Measurements from ENCODE around the gene ZC3H12C.

Gene ZC3H12C

GRCh38 chr11:110158317-110159200 lies 65.4 kb downstream of the ZC3H12C start:
- no peak overlapping the region for H2BK120ac ChIP-seq (ENCODE audit: low read depth, low read length)
- no peak overlapping the region for H3K23ac ChIP-seq (ENCODE audit: low read length in 2 of 2)
- no peak overlapping the region for H3K4ac ChIP-seq (ENCODE audit: low read depth in 1 of 2, low read length in 2 of 2)
- H3K14ac ChIP-seq (ENCODE audit: low read length in 2 of 2): no peak overlapping the region
- no peaks in the 10 kb centered on the region for H3K4me1 ChIP-seq (ENCODE audit: control insufficient read depth, insufficient read depth, low read depth, low read length)
- no peaks in the 10 kb centered on the region for H3K9me3 ChIP-seq (ENCODE audit: control insufficient read depth, low read length)
- H3K18ac ChIP-seq (ENCODE audit: low read depth in 1 of 2, low read length in 2 of 2): no peak overlapping the region
- peaks cover 4 to 57% of the 10 kb centered on the region in 2 experiments for H3K36me3 ChIP-seq (ENCODE audit: control insufficient read depth in 1 of 2, insufficient read depth in 2 of 2, low read depth in 1 of 2, low read length in 2 of 2)
- no peak overlapping the region for H2BK12ac ChIP-seq (ENCODE audit: low read length in 2 of 2)
- H2AFZ ChIP-seq (ENCODE audit: low read depth, low read length): no peak overlapping the region
- H2AK5ac ChIP-seq (ENCODE audit: low read length, severe bottlenecking): no peak overlapping the region
- H3K9ac ChIP-seq (ENCODE audit: low read length): no peak overlapping the region
- H2BK15ac ChIP-seq (ENCODE audit: low read depth, poor library complexity, severe bottlenecking): no peak overlapping the region
- no peak overlapping the region for H2BK5ac ChIP-seq (ENCODE audit: low read depth, low read length, poor library complexity, severe bottlenecking)
- H3K4me2 ChIP-seq (ENCODE audit: low read length, poor library complexity, severe bottlenecking): no peak overlapping the region
- H4K8ac ChIP-seq (ENCODE audit: low read length): no peak overlapping the region
- H3K27me3 ChIP-seq (ENCODE audit: control insufficient read depth in 1 of 2, insufficient read depth in 1 of 2, low read length in 2 of 2): no peaks in the 10 kb centered on the region
- H4K91ac ChIP-seq (ENCODE audit: low read length): no peak overlapping the region
- H3K79me1 ChIP-seq (replicated peaks; ENCODE audit: low read length, poor library complexity, severe bottlenecking): peaks cover 3% of the 10 kb centered on the region
- no peak for DNase-seq
- H3K27ac ChIP-seq (ENCODE audit: low read length, poor library complexity, severe bottlenecking): no peak overlapping the region
- H3K4me3 ChIP-seq (ENCODE audit: insufficient read depth in 1 of 2, low read depth in 1 of 2, low read length in 2 of 2): no peak overlapping the region
- WGBS: 95% methylated on average over 7 of the region's 9 CpGs

- Histone ChIP-seq H3K18ac (ENCODE audit: low read depth in 1 of 2, low read length in 2 of 2) (no peak overlapping the region), H3K79me1 (replicated peaks; ENCODE audit: low read length, poor library complexity, severe bottlenecking) (peaks cover 3% of the 10 kb centered on the region), H2BK120ac (ENCODE audit: low read depth, low read length) (no peak overlapping the region), H3K4ac (ENCODE audit: low read depth in 1 of 2, low read length in 2 of 2) (no peak overlapping the region), H4K91ac (ENCODE audit: low read length) (no peak overlapping the region), H2BK15ac (ENCODE audit: low read depth, poor library complexity, severe bottlenecking) (no peak overlapping the region), H3K14ac (ENCODE audit: low read length in 2 of 2) (no peak overlapping the region), H3K4me2 (ENCODE audit: low read length, poor library complexity, severe bottlenecking) (no peak overlapping the region), H2AFZ (ENCODE audit: low read depth, low read length) (no peak overlapping the region), H3K4me1 (ENCODE audit: control insufficient read depth, insufficient read depth, low read depth, low read length) (no peaks in the 10 kb centered on the region), H2AK5ac (ENCODE audit: low read length, severe bottlenecking) (no peak overlapping the region), H2BK5ac (ENCODE audit: low read depth, low read length, poor library complexity, severe bottlenecking) (no peak overlapping the region), H3K23ac (ENCODE audit: low read length in 2 of 2) (no peak overlapping the region), H3K27me3 (ENCODE audit: control insufficient read depth in 1 of 2, insufficient read depth in 1 of 2, low read length in 2 of 2) (no peaks in the 10 kb centered on the region), H3K4me3 (ENCODE audit: insufficient read depth in 1 of 2, low read depth in 1 of 2, low read length in 2 of 2) (no peak overlapping the region), H3K9ac (ENCODE audit: low read length) (no peak overlapping the region), H3K9me3 (ENCODE audit: control insufficient read depth, low read length) (no peaks in the 10 kb centered on the region), H3K36me3 (ENCODE audit: control insufficient read depth in 1 of 2, insufficient read depth in 2 of 2, low read depth in 1 of 2, low read length in 2 of 2) (peaks cover 8 to 66% of the 10 kb centered on the region in 2 experiments), H4K8ac (ENCODE audit: low read length) (no peak overlapping the region), H2BK12ac (ENCODE audit: low read length in 2 of 2) (no peak overlapping the region), H3K27ac (ENCODE audit: low read length, poor library complexity, severe bottlenecking) (peak overlapping the region; percentile 39)
- WGBS: no CpG with 5 or more reads among the region's 1 CpG
- no peak for DNase-seq
Observed at GRCh38 chr11:110159476-110159875, 66.3 kb downstream of the ZC3H12C start.

- no peak overlapping the region for H2AK5ac ChIP-seq (ENCODE audit: low read length, severe bottlenecking)
- H3K27me3 ChIP-seq (ENCODE audit: control insufficient read depth in 1 of 2, insufficient read depth in 1 of 2, low read length in 2 of 2): no peaks in the 10 kb centered on the region
- H4K91ac ChIP-seq (ENCODE audit: low read length): no peak overlapping the region
- H2BK15ac ChIP-seq (ENCODE audit: low read depth, poor library complexity, severe bottlenecking): no peak overlapping the region
- peak; percentile 18 for DNase-seq
- no peak overlapping the region for H3K23ac ChIP-seq (ENCODE audit: low read length in 2 of 2)
- peaks cover 4% of the 10 kb centered on the region for H3K79me1 ChIP-seq (replicated peaks; ENCODE audit: low read length, poor library complexity, severe bottlenecking)
- no CpG with 5 or more reads among the region's 3 CpGs for WGBS
- H3K4me2 ChIP-seq (ENCODE audit: low read length, poor library complexity, severe bottlenecking): no peak overlapping the region
- H3K4me1 ChIP-seq (ENCODE audit: control insufficient read depth, insufficient read depth, low read depth, low read length): no peaks in the 10 kb centered on the region
- no peak overlapping the region for H3K4me3 ChIP-seq (ENCODE audit: insufficient read depth in 1 of 2, low read depth in 1 of 2, low read length in 2 of 2)
- peaks cover 13 to 71% of the 10 kb centered on the region in 2 experiments for H3K36me3 ChIP-seq (ENCODE audit: control insufficient read depth in 1 of 2, insufficient read depth in 2 of 2, low read depth in 1 of 2, low read length in 2 of 2)
- no peak overlapping the region for H2BK12ac ChIP-seq (ENCODE audit: low read length in 2 of 2)
- no peaks in the 10 kb centered on the region for H3K9me3 ChIP-seq (ENCODE audit: control insufficient read depth, low read length)
- H3K14ac ChIP-seq (ENCODE audit: low read length in 2 of 2): no peak overlapping the region
- no peak overlapping the region for H3K9ac ChIP-seq (ENCODE audit: low read length)
- no peak overlapping the region for H3K4ac ChIP-seq (ENCODE audit: low read depth in 1 of 2, low read length in 2 of 2)
- no peak overlapping the region for H4K8ac ChIP-seq (ENCODE audit: low read length)
- H2BK5ac ChIP-seq (ENCODE audit: low read depth, low read length, poor library complexity, severe bottlenecking): no peak overlapping the region
- no peak overlapping the region for H2BK120ac ChIP-seq (ENCODE audit: low read depth, low read length)
- H3K18ac ChIP-seq (ENCODE audit: low read depth in 1 of 2, low read length in 2 of 2): no peak overlapping the region
- no peak overlapping the region for H2AFZ ChIP-seq (ENCODE audit: low read depth, low read length)
- peak overlapping the region; percentile 39 for H3K27ac ChIP-seq (ENCODE audit: low read length, poor library complexity, severe bottlenecking)
Observed at GRCh38 chr11:110160016-110160415, 66.8 kb downstream of the ZC3H12C start.

GRCh38 chr11:110160437-110160836 lies 67.2 kb downstream of the ZC3H12C start:
- Histone ChIP-seq H3K9ac (ENCODE audit: low read length) (no peak overlapping the region), H2BK120ac (ENCODE audit: low read depth, low read length) (no peak overlapping the region), H3K14ac (ENCODE audit: low read length in 2 of 2) (no peak overlapping the region), H2BK15ac (ENCODE audit: low read depth, poor library complexity, severe bottlenecking) (no peak overlapping the region), H2AK5ac (ENCODE audit: low read length, severe bottlenecking) (no peak overlapping the region), H3K23ac (ENCODE audit: low read length in 2 of 2) (no peak overlapping the region), H3K18ac (ENCODE audit: low read depth in 1 of 2, low read length in 2 of 2) (no peak overlapping the region), H3K4me1 (ENCODE audit: control insufficient read depth, insufficient read depth, low read depth, low read length) (no peaks in the 10 kb centered on the region), H3K27ac (ENCODE audit: low read length, poor library complexity, severe bottlenecking) (no peak overlapping the region), H3K4me2 (ENCODE audit: low read length, poor library complexity, severe bottlenecking) (no peak overlapping the region), H2BK5ac (ENCODE audit: low read depth, low read length, poor library complexity, severe bottlenecking) (no peak overlapping the region), H2BK12ac (ENCODE audit: low read length in 2 of 2) (no peak overlapping the region), H3K27me3 (ENCODE audit: control insufficient read depth in 1 of 2, insufficient read depth in 1 of 2, low read length in 2 of 2) (no peaks in the 10 kb centered on the region), H4K91ac (ENCODE audit: low read length) (no peak overlapping the region), H3K79me1 (replicated peaks; ENCODE audit: low read length, poor library complexity, severe bottlenecking) (peaks cover 8% of the 10 kb centered on the region), H3K36me3 (ENCODE audit: control insufficient read depth in 1 of 2, insufficient read depth in 2 of 2, low read depth in 1 of 2, low read length in 2 of 2) (peaks cover 17 to 75% of the 10 kb centered on the region in 2 experiments), H3K4ac (ENCODE audit: low read depth in 1 of 2, low read length in 2 of 2) (no peak overlapping the region), H3K4me3 (ENCODE audit: insufficient read depth in 1 of 2, low read depth in 1 of 2, low read length in 2 of 2) (no peak overlapping the region), H2AFZ (ENCODE audit: low read depth, low read length) (no peak overlapping the region), H3K9me3 (ENCODE audit: control insufficient read depth, low read length) (no peaks in the 10 kb centered on the region), H4K8ac (ENCODE audit: low read length) (no peak overlapping the region)
- WGBS: no CpG with 5 or more reads among the region's 2 CpGs
- DNase-seq: no peak

All from mesenchymal stem cell (in vitro differentiated cells and primary cell).